IMR-90 (cell line): ENCODE results near the gene OPCML. TPM values are rescaled to one million over a fixed set of nuclear protein-coding genes. Genes with fewer than 3 reads are reported as not detected.

Experiments used
- ATAC-seq: fragments of 200-7000 bp; cut with Tn5 transposase; 2 replicates; pipeline ENCODE4 v1.9.1; 2020; ENCODE audit warnings: low read depth, mild to moderate bottlenecking, moderate library complexity
- BruUV-seq: library from RNA; stranded (reverse); fragments of 400-500 nt; replicated peaks from 2 replicates; lab custom pipeline; 2021; lab: Mats Ljungman, UMichigan
- CTCF ChIA-PET: fragments of 300-600 bp; formaldehyde crosslinking; extraction: SDS; loops from one replicate; lab custom pipeline; 2021; ENCODE audit warnings: antibody characterized with exemption; lab: Yijun Ruan, JAX
- POLR2A ChIA-PET: fragments of 300-600 bp; sonication (Branson Sonifier 250); formaldehyde crosslinking; loops from one replicate; lab custom pipeline; 2022; ENCODE audit warnings: antibody characterized with exemption; ENCODE audit not compliant: unreplicated experiment; lab: Charles Lee
- DNase-seq: peaks from one replicate; pipeline ENCODE4 v3.0.0; 2013
- H2AFZ ChIP-seq: replicated peaks from 2 replicates; pipeline ENCODE3; 2013; ENCODE audit warnings: low read length, mild to moderate bottlenecking; ENCODE audit not compliant: poor library complexity
- H2AK5ac ChIP-seq: 2 replicates; pipeline ENCODE4 v1.6.1; 2013; ENCODE audit warnings: low read depth, low read length, inconsistent platforms
- H2AK9ac ChIP-seq: replicated peaks from 2 replicates; pipeline ENCODE3; 2013; ENCODE audit warnings: mild to moderate bottlenecking, low read depth, low read length, moderate library complexity; ENCODE audit not compliant: poor library complexity
- H2BK120ac ChIP-seq: 2 replicates; pipeline ENCODE4 v1.6.1; 2013; ENCODE audit warnings: low read depth, low read length, inconsistent platforms
- H2BK15ac ChIP-seq: 3 replicates; pipeline ENCODE4 v1.6.1; 2013; ENCODE audit warnings: low read depth, low read length, inconsistent platforms
- H2BK20ac ChIP-seq: 2 replicates; pipeline ENCODE4 v1.6.1; 2013; ENCODE audit warnings: low read depth, mild to moderate bottlenecking, inconsistent platforms, low read length, moderate library complexity
- H2BK5ac ChIP-seq: 2 replicates; pipeline ENCODE4 v1.6.1; 2013; ENCODE audit warnings: mild to moderate bottlenecking, low read depth, low read length, inconsistent platforms; ENCODE audit not compliant: poor library complexity, severe bottlenecking
- H3K14ac ChIP-seq: replicated peaks from 2 replicates; pipeline ENCODE4 v1.6.1; 2013; ENCODE audit warnings: low read depth, low read length, inconsistent platforms
- H3K18ac ChIP-seq: 2 replicates; pipeline ENCODE4 v1.6.1; 2013; ENCODE audit warnings: low read depth, low read length, control low read depth
- H3K23ac ChIP-seq: 2 replicates; pipeline ENCODE4 v1.6.1; 2013; ENCODE audit warnings: low read depth, low read length, inconsistent platforms
- H3K27ac ChIP-seq: 2 replicates; pipeline ENCODE4 v1.5.1; 2013; ENCODE audit warnings: mild to moderate bottlenecking, control low read depth, low read length; ENCODE audit not compliant: insufficient read depth
- H3K27me3 ChIP-seq: 2 replicates; pipeline ENCODE4 v1.6.1; 2013; ENCODE audit warnings: low read length; ENCODE audit not compliant: control insufficient read depth, insufficient read depth
- H3K36me3 ChIP-seq: 2 replicates; pipeline ENCODE4 v1.6.1; 2013; ENCODE audit warnings: low read length, mixed read lengths; ENCODE audit not compliant: control insufficient read depth, insufficient read depth
- H3K4ac ChIP-seq: 2 replicates; pipeline ENCODE4 v1.6.1; 2013; ENCODE audit warnings: low read depth, low read length, inconsistent platforms
- H3K4me1 ChIP-seq: 2 replicates; pipeline ENCODE4 v1.6.1; 2013; ENCODE audit warnings: low read length, mixed read lengths; ENCODE audit not compliant: control insufficient read depth, insufficient read depth
- H3K4me2 ChIP-seq: 2 replicates; pipeline ENCODE4 v1.6.1; 2013; ENCODE audit warnings: low read depth, mild to moderate bottlenecking, control low read depth, low read length, moderate library complexity
- H3K4me3 ChIP-seq: 2 replicates; pipeline ENCODE4 v1.5.1; 2013; ENCODE audit warnings: low read depth, mild to moderate bottlenecking, control low read depth, low read length, moderate library complexity; ENCODE audit not compliant: insufficient read depth
- H3K56ac ChIP-seq: 2 replicates; pipeline ENCODE4 v1.6.1; 2013; ENCODE audit warnings: low read length, inconsistent platforms; ENCODE audit not compliant: insufficient read depth; ENCODE audit errors: extremely low read depth
- H3K79me1 ChIP-seq, 2 experiments: 2 replicates each; pipeline ENCODE4 v1.6.1; 2013; ENCODE audit warnings: low read length in 2 of 2, inconsistent platforms in 1 of 2, low read depth in 1 of 2
- H3K9ac ChIP-seq: 2 replicates; pipeline ENCODE4 v1.6.1; 2013; ENCODE audit warnings: low read depth, low read length, control low read depth
- H3K9me1 ChIP-seq: 2 replicates; pipeline ENCODE4 v1.6.1; 2013; ENCODE audit warnings: low read length, inconsistent platforms; ENCODE audit not compliant: insufficient read depth
- H3K9me3 ChIP-seq: 2 replicates; pipeline ENCODE4 v1.6.1; 2013; ENCODE audit warnings: low read length; ENCODE audit not compliant: control insufficient read depth, insufficient read depth
- H4K20me1 ChIP-seq: 2 replicates; pipeline ENCODE4 v1.6.1; 2013; ENCODE audit warnings: low read length, inconsistent platforms; ENCODE audit not compliant: insufficient read depth
- H4K5ac ChIP-seq: 2 replicates; pipeline ENCODE4 v1.6.1; 2013; ENCODE audit warnings: mild to moderate bottlenecking, low read depth, low read length, control low read depth
- H4K8ac ChIP-seq, 2 experiments: 2 replicates each; pipeline ENCODE4 v1.6.1; 2013; ENCODE audit warnings: low read depth in 2 of 2, low read length in 2 of 2, control low read depth in 1 of 2, inconsistent platforms in 1 of 2
- H4K91ac ChIP-seq: 2 replicates; pipeline ENCODE4 v1.6.1; 2013; ENCODE audit warnings: low read depth, low read length, inconsistent platforms; ENCODE audit not compliant: insufficient read depth
- BHLHE40 ChIP-seq: fragments of 150-350 bp; IDR thresholded peaks from 2 replicates; pipeline ENCODE4 v1.6.1; 2016; ENCODE audit warnings: mild to moderate bottlenecking, low read depth, low read length
- CEBPB ChIP-seq: IDR thresholded peaks from 2 replicates; pipeline ENCODE4 v1.6.1; 2012; ENCODE audit warnings: low read depth, low read length, improper control_type of control experiment
- CHD1 ChIP-seq: IDR thresholded peaks from 2 replicates; pipeline ENCODE4 v1.6.1; 2012; ENCODE audit warnings: low read depth, low read length, improper control_type of control experiment
- CTCF ChIP-seq: conservative IDR thresholded peaks from 2 replicates; pipeline ENCODE4 v1.5.1; 2012; ENCODE audit warnings: mild to moderate bottlenecking, low read depth, low read length, improper control_type of control experiment
- ELK1 ChIP-seq: fragments of 150-350 bp; IDR thresholded peaks from 2 replicates; pipeline ENCODE4 v1.6.1; 2016; ENCODE audit warnings: low read depth, mild to moderate bottlenecking, low read length, moderate library complexity, borderline replicate concordance
- FOS ChIP-seq: fragments of 150-350 bp; IDR thresholded peaks from 2 replicates; pipeline ENCODE4 v1.6.1; 2016; ENCODE audit warnings: low read depth, low read length
- MAFK ChIP-seq: IDR thresholded peaks from 2 replicates; pipeline ENCODE4 v1.6.1; 2012; ENCODE audit warnings: low read depth, low read length, improper control_type of control experiment
- MAZ ChIP-seq: IDR thresholded peaks from 2 replicates; pipeline ENCODE4 v1.6.1; 2012; ENCODE audit warnings: low read depth, mild to moderate bottlenecking, low read length, improper control_type of control experiment, moderate library complexity, borderline replicate concordance
- MXI1 ChIP-seq: IDR thresholded peaks from 2 replicates; pipeline ENCODE4 v1.6.1; 2012; ENCODE audit warnings: low read depth, mild to moderate bottlenecking, low read length, moderate library complexity, borderline replicate concordance
- NFE2L2 ChIP-seq: fragments of 150-350 bp; IDR thresholded peaks from 2 replicates; pipeline ENCODE4 v1.6.1; 2016; ENCODE audit warnings: low read depth, mild to moderate bottlenecking, low read length
- POLR2A ChIP-seq: IDR thresholded peaks from 2 replicates; pipeline ENCODE4 v1.6.1; 2012; ENCODE audit warnings: mild to moderate bottlenecking, low read depth, low read length
- RCOR1 ChIP-seq: IDR thresholded peaks from 2 replicates; pipeline ENCODE4 v1.6.1; 2012; ENCODE audit warnings: mild to moderate bottlenecking, low read length, improper control_type of control experiment; ENCODE audit not compliant: insufficient replicate concordance
- SMC3 ChIP-seq: fragments of 150-350 bp; IDR thresholded peaks from 2 replicates; pipeline ENCODE4 v1.6.1; 2016; ENCODE audit warnings: low read depth, mild to moderate bottlenecking, antibody characterized with exemption, low read length, moderate library complexity
- USF2 ChIP-seq: fragments of 150-350 bp; IDR thresholded peaks from 2 replicates; pipeline ENCODE4 v1.6.1; 2017; ENCODE audit warnings: mild to moderate bottlenecking, antibody characterized with exemption, low read length, low read depth
- WGBS, 2 experiments: methylation state at CpG; one replicate each; pipeline versions ENCODE4 v1.1.5 to v1.1.7; 2013; ENCODE audit warnings: missing lambda C conversion rate in 2 of 2; ENCODE audit not compliant: insufficient read length in 1 of 2; ENCODE audit errors: extremely low coverage in 2 of 2; 5-methylcytosine and 5-hydroxymethylcytosine counted together
- dilution Hi-C: fragments of 300-500 bp; cut with HindIII; formaldehyde crosslinking; loops from one replicate; pipeline ENCODE4 v1.14.3; 2018; ENCODE audit warnings: low sequenced_read_pairs; ENCODE audit not compliant: unreplicated experiment
- in situ Hi-C: fragments of 300-500 bp; cut with MboI; formaldehyde crosslinking; loops from 3 replicates; pipeline ENCODE4 v1.14.3; 2019; ENCODE audit warnings: low sequenced_read_pairs, inconsistent platforms, mixed read lengths
- intact Hi-C: fragments of 100-400 bp; cut with micrococcal nuclease; formaldehyde crosslinking; loops from 2 replicates; pipeline ENCODE4 v1.10.0; 2022
- polyA plus RNA-seq, 3 experiments: library from polyadenylated mRNA; depleted of rRNA; stranded (reverse); fragments of >200 nt; gene quantifications; 2 replicates each; pipeline ENCODE4 v1.2.3, GENCODE V29; 2012; ENCODE audit warnings: low replicate concordance in 1 of 3
- total RNA-seq: library from RNA; depleted of rRNA; stranded (reverse); fragments of >200 nt; gene quantifications from 2 replicates; pipeline ENCODE4 v1.2.3, GENCODE V29; 2012

The OPCML gene
- total and polyA plus RNA-seq, 2 of the 4 experiments (the other 2 are of a cell fraction) = under 0.01 to 2.6 TPM

- no peak overlapping the region for H3K4ac ChIP-seq
- no peak overlapping the region for H2BK20ac ChIP-seq
- DNase-seq (no peak), ATAC-seq (no peak)
- H3K4me3 ChIP-seq = no peak overlapping the region
- no peaks in the 10 kb centered on the region for H3K27me3 ChIP-seq
- no peak overlapping the region for H2BK120ac ChIP-seq
- WGBS, 2 experiments = 64% methylated on average over 2 of the region's 2 CpGs; no CpG with 5 or more reads in 1 of the 2 experiments
- ChIA-PET POLR2A (no interaction called here), CTCF (no interaction called here)
- intact Hi-C loops (no loop called here), dilution Hi-C loops (no loop called here), in situ Hi-C loops (no loop called here)
- no peak overlapping the region for H4K5ac ChIP-seq
- H2BK5ac ChIP-seq = peak overlapping the region; percentile 72
- H3K23ac ChIP-seq = no peak overlapping the region
- no peak overlapping the region for H4K91ac ChIP-seq
- no peaks in the 10 kb centered on the region for H3K79me1 ChIP-seq
- H3K36me3 ChIP-seq = no peaks in the 10 kb centered on the region
- H2AK9ac ChIP-seq = no peak overlapping the region
- no peak overlapping the region for H4K8ac ChIP-seq
- no peak overlapping the region for H3K14ac ChIP-seq
- no peak overlapping the region for H3K18ac ChIP-seq
- no peak overlapping the region for H3K27ac ChIP-seq
- no peak overlapping the region for H2BK15ac ChIP-seq
- no peak overlapping the region for H2AK5ac ChIP-seq
- H3K9me1 ChIP-seq = no peaks in the 10 kb centered on the region
- no peak overlapping the region for H2AFZ ChIP-seq
- H3K4me2 ChIP-seq = no peak overlapping the region
- H4K20me1 ChIP-seq = no peaks in the 10 kb centered on the region
- H3K4me1 ChIP-seq = no peaks in the 10 kb centered on the region
- peaks cover 15% of the 10 kb centered on the region for H3K9me3 ChIP-seq
- no peak overlapping the region for H3K9ac ChIP-seq
- BruUV-seq = no TSS peak
- TF ChIP-seq NFE2L2 = no peak
- no peak for TF ChIP-seq ELK1
- no peak for TF ChIP-seq MXI1
- no peak for TF ChIP-seq CTCF
- no peak for TF ChIP-seq RCOR1
- no peak for TF ChIP-seq USF2
- no peak for TF ChIP-seq CHD1
- TF ChIP-seq MAFK = no peak
- TF ChIP-seq BHLHE40 = no peak
- no peak for TF ChIP-seq MAZ
- no peak for TF ChIP-seq CEBPB
- no peak for TF ChIP-seq POLR2A
- TF ChIP-seq SMC3 = no peak
- no peak for TF ChIP-seq FOS
- H3K56ac ChIP-seq = no peak overlapping the region
Measured at GRCh38 chr11:133326332-133326731, 206.0 kb downstream of the OPCML start.
